HEK293T (cell line): ENCODE results near the gene ARHGEF19.
"Not testable (repeated sequence)": the region's sequence is repeated elsewhere in the genome, so short reads cannot be mapped to it uniquely, and the experiment has no call there.

ENCODE experiments used
- BHLHE40 ChIP-seq: fragments of 450-650 bp; IDR thresholded peaks from 2 replicates; pipeline ENCODE4 v1.6.1; 2016; ENCODE audit warnings: mild to moderate bottlenecking, moderate library complexity, borderline replicate concordance
- FOXK2 ChIP-seq: fragments of 450-650 bp; IDR thresholded peaks from 2 replicates; pipeline ENCODE4 v1.6.1; 2016; ENCODE audit warnings: mild to moderate bottlenecking
- TF ChIP-seq, protein P1 (sequence below): fragments of 450-650 bp; IDR thresholded peaks from 2 replicates; pipeline ENCODE4 v1.6.1; 2016

DNA sequence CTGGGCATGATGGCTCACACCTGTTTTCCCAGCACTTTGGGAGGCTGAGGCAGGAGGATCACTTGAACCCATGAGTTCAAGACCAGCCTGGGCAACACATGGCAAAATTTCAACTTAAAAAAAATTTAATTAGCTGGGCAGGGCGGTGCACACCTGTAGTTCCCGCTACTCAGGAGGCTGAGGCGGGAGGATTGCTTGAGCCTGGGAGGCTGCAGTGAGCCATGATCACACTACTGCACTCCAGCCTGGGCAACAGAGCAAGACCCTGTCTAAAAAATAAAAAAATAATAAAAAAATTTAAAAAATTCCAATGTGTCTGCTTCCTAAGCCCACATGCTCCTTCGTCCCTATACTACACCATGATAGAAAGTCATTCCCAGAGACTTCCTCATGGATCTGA is 16.3 kb downstream of the ARHGEF19 start:
- TF ChIP-seq, protein P1, sequence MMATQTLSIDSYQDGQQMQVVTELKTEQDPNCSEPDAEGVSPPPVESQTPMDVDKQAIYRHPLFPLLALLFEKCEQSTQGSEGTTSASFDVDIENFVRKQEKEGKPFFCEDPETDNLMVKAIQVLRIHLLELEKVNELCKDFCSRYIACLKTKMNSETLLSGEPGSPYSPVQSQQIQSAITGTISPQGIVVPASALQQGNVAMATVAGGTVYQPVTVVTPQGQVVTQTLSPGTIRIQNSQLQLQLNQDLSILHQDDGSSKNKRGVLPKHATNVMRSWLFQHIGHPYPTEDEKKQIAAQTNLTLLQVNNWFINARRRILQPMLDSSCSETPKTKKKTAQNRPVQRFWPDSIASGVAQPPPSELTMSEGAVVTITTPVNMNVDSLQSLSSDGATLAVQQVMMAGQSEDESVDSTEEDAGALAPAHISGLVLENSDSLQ = not testable (repeated sequence)
- TF ChIP-seq FOXK2, BHLHE40: not testable (repeated sequence)
